ENCODE measurements around the gene BNIP5.
A peak's percentile ranks its signal among the peaks of the same experiment; 100 is the strongest.

Gene BNIP5

GRCh38 chr6:36337814-36338213, 1.1 kb upstream of the BNIP5 start:
- Histone ChIP-seq H3K27me3 (ENCODE audit: insufficient read depth, low read length, poor library complexity) (peaks cover 11% of the 10 kb centered on the region), H3K27ac (ENCODE audit: low read length) (no peak overlapping the region), H3K4me1 (ENCODE audit: insufficient read depth, low read length) (no peaks in the 10 kb centered on the region), H4K20me1 (ENCODE audit: insufficient read depth, low read length) (peaks cover 3% of the 10 kb centered on the region; the same call in 1 of the 2 replicates), H3K4me2 (ENCODE audit: insufficient read depth, low read length) (no peak overlapping the region), H3K79me2 (ENCODE audit: insufficient read depth, low read length) (no peaks in the 10 kb centered on the region), H3K36me3 (ENCODE audit: insufficient read depth, low read length) (no peaks in the 10 kb centered on the region), H3K4me3 (ENCODE audit: low read depth in 1 of 2, low read length in 2 of 2) (no peak overlapping the region), H3K9ac (ENCODE audit: low read depth, low read length) (no peak overlapping the region), H3K9me3 (ENCODE audit: insufficient read depth, low read length, severe bottlenecking) (no peaks in the 10 kb centered on the region), H2AFZ (ENCODE audit: low read depth, low read length) (no peak overlapping the region)
- DNase-seq (no peak), ATAC-seq (ENCODE audit: insufficient read depth, low read depth) (peak; percentile 58; the same call in 2 of the 3 replicates)
- TF ChIP-seq CTCF (IDR thresholded peaks at IDR 0.05; ENCODE audit: borderline replicate concordance, extremely low read depth, low read length, poor library complexity, severe bottlenecking): no peak
- no peak for TF ChIP-seq EZH2 (IDR thresholded peaks at IDR 0.05; ENCODE audit: borderline replicate concordance, low read depth, low read length, severe bottlenecking)

GRCh38 chr6:36336208-36336710, 429 bp downstream of the BNIP5 start:
- ATAC-seq (ENCODE audit: insufficient read depth, low read depth) (no peak), DNase-seq (no peak)
- Histone ChIP-seq H3K9me3 (ENCODE audit: insufficient read depth, low read length, severe bottlenecking) (no peaks in the 10 kb centered on the region), H4K20me1 (ENCODE audit: insufficient read depth, low read length) (peaks cover 3% of the 10 kb centered on the region; the same call in 1 of the 2 replicates), H3K4me1 (ENCODE audit: insufficient read depth, low read length) (no peaks in the 10 kb centered on the region), H3K4me3 (ENCODE audit: low read depth in 1 of 2, low read length in 2 of 2) (no peak overlapping the region), H3K36me3 (ENCODE audit: insufficient read depth, low read length) (no peaks in the 10 kb centered on the region), H3K27ac (ENCODE audit: low read length) (no peak overlapping the region), H3K4me2 (ENCODE audit: insufficient read depth, low read length) (no peak overlapping the region), H3K79me2 (ENCODE audit: insufficient read depth, low read length) (no peaks in the 10 kb centered on the region), H2AFZ (ENCODE audit: low read depth, low read length) (no peak overlapping the region), H3K27me3 (ENCODE audit: insufficient read depth, low read length, poor library complexity) (peaks cover 11% of the 10 kb centered on the region), H3K9ac (ENCODE audit: low read depth, low read length) (no peak overlapping the region)
- TF ChIP-seq CTCF (IDR thresholded peaks at IDR 0.05; ENCODE audit: borderline replicate concordance, extremely low read depth, low read length, poor library complexity, severe bottlenecking) (no peak), EZH2 (IDR thresholded peaks at IDR 0.05; ENCODE audit: borderline replicate concordance, low read depth, low read length, severe bottlenecking) (no peak)

- Histone ChIP-seq H3K79me2 (ENCODE audit: insufficient read depth, low read length) (no peaks in the 10 kb centered on the region), H3K4me3 (ENCODE audit: low read depth in 1 of 2, low read length in 2 of 2) (no peak overlapping the region), H3K9me3 (ENCODE audit: insufficient read depth, low read length, severe bottlenecking) (no peaks in the 10 kb centered on the region), H3K27ac (ENCODE audit: low read length) (no peak overlapping the region), H3K36me3 (ENCODE audit: insufficient read depth, low read length) (no peaks in the 10 kb centered on the region), H3K4me2 (ENCODE audit: insufficient read depth, low read length) (no peak overlapping the region), H3K4me1 (ENCODE audit: insufficient read depth, low read length) (no peaks in the 10 kb centered on the region), H3K9ac (ENCODE audit: low read depth, low read length) (no peak overlapping the region), H3K27me3 (ENCODE audit: insufficient read depth, low read length, poor library complexity) (peaks cover 11% of the 10 kb centered on the region), H2AFZ (ENCODE audit: low read depth, low read length) (no peak overlapping the region), H4K20me1 (ENCODE audit: insufficient read depth, low read length) (peaks cover 3% of the 10 kb centered on the region; the same call in 1 of the 2 replicates)
- DNase-seq (no peak), ATAC-seq (ENCODE audit: insufficient read depth, low read depth) (no peak)
- TF ChIP-seq EZH2 (IDR thresholded peaks at IDR 0.05; ENCODE audit: borderline replicate concordance, low read depth, low read length, severe bottlenecking) (no peak), CTCF (IDR thresholded peaks at IDR 0.05; ENCODE audit: borderline replicate concordance, extremely low read depth, low read length, poor library complexity, severe bottlenecking) (no peak)
Measured at GRCh38 chr6:36335465-36336207, 1.1 kb downstream of the BNIP5 start.
